ENCODE results near the gene RCBTB2.

DNA sequence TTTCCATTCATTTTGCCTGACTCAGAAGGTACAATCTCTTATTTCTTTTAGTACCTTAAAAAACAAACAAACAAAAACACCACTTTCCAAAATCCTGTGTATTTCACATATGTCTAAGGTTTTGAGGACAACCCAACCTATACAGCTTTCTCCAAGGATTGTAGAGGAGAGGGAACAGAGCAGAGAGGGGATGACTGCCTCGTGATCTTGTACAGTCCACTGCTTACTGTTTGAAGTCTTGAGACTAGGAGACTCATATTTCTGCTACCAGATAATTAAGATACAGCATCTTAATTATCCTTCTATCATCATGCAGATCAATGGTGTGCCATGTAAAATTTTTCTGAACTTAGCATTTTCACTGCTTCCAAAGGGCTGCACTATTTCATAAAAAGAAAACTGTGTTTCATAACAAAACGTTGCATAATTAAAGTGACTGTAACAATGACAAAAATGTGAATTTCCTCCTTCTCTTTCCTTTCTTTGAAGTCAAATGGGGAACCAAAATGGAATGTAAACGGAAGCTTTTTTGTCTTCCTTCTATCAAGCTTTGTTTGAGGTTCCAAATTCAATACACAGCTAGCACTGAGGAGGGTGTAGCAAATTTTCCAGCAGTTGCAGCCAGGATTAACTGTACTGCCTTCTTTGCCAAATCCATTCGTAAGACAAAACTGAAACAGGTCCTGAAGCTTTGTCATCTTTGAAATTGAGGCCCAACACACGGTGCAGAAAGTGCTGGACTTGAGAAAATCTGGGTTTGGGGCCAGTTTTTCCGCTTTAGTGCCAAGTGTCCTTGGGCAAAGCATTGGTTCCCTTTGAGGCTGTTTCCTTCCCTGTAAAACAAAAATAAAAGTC is 34.9 kb upstream of the RCBTB2 start:
- TF ChIP-seq, protein P1, sequence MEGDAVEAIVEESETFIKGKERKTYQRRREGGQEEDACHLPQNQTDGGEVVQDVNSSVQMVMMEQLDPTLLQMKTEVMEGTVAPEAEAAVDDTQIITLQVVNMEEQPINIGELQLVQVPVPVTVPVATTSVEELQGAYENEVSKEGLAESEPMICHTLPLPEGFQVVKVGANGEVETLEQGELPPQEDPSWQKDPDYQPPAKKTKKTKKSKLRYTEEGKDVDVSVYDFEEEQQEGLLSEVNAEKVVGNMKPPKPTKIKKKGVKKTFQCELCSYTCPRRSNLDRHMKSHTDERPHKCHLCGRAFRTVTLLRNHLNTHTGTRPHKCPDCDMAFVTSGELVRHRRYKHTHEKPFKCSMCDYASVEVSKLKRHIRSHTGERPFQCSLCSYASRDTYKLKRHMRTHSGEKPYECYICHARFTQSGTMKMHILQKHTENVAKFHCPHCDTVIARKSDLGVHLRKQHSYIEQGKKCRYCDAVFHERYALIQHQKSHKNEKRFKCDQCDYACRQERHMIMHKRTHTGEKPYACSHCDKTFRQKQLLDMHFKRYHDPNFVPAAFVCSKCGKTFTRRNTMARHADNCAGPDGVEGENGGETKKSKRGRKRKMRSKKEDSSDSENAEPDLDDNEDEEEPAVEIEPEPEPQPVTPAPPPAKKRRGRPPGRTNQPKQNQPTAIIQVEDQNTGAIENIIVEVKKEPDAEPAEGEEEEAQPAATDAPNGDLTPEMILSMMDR (IDR thresholded peaks at IDR 0.05 in 8 of 11, conservative IDR thresholded peaks at IDR 0.05 in 3 of 11), result no peak
- no peak for TF ChIP-seq POLR2A (IDR thresholded peaks at IDR 0.05)

All from spleen (tissue), 7 donors.